ENCODE data around the gene CSNK2A2.

Gene CSNK2A2

GRCh38 chr16:58110571-58111301 lies 87.2 kb downstream of the CSNK2A2 start:
- DNase-seq (ENCODE audit: low spot score) = no peak

GRCh38 chr16:58109881-58110280 lies 88.0 kb downstream of the CSNK2A2 start:
- DNase-seq (ENCODE audit: low spot score) = no peak

DNA sequence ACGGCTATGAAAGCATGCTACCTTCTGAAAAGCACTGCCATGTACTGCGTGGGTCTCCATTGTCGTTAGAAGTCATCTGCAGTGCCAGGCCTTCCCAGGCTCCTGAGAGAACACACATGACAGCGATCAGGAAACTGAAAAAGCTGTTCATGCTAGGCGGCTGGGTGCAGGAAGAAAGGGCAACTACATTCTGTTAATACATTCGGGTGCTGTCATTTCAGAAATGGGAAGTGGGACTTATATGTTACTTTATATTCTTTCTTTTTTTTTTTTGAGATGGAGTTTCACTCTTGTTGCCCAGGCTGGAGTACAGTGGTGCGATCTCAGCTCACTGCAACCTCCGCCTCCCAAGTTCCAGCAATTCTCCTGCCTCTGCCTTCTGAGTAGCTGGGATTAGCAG lies 88.6 kb downstream of the CSNK2A2 start:
- no peak for DNase-seq (ENCODE audit: low spot score)
